ENCODE data around the gene STRN4. TPM values are rescaled to one million over a fixed set of nuclear protein-coding genes. Genes with fewer than 3 reads are reported as not detected.

STRN4 gene
- total RNA-seq, 1 donor from 2014 or later, result 115 TPM

DNA sequence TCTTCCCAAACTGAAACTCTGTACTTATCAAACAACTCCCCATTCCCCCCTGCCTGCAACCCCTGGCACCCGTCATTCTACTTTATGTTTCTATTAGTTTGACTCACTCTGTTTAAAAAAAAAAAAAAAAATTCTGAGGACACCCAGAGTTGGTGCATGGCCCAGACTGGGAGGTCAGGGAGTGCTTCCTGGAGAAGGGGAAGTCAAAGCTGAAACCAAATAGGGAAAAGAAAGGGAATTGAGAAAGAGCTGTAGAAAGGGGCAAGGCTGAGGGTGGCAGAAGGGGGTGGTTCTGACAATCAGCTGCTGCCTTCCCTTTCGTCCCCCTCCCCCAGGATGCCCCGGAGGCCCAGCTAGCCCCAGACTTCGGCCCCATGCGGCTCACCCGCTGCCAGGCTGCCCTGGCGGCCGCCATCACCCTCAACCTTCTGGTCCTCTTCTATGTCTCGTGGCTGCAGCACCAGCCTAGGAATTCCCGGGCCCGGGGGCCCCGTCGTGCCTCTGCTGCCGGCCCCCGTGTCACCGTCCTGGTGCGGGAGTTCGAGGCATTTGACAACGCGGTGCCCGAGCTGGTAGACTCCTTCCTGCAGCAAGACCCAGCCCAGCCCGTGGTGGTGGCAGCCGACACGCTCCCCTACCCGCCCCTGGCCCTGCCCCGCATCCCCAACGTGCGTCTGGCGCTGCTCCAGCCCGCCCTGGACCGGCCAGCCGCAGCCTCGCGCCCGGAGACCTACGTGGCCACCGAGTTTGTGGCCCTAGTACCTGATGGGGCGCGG is 9.0 kb upstream of the STRN4 start:
- Mint-ChIP-seq H3K27me3 (no peaks in the 10 kb centered on the region), H3K27ac (no peak overlapping the region), H3K4me1 (ENCODE audit: low read depth) (no peaks in the 10 kb centered on the region), H3K4me3 (ENCODE audit: low read depth) (no peak overlapping the region), H3K9me3 (ENCODE audit: low read depth) (no peaks in the 10 kb centered on the region), H3K36me3 (ENCODE audit: insufficient read depth) (peaks cover 11% of the 10 kb centered on the region)
- no peak for DNase-seq (ENCODE audit: low spot score, unreplicated experiment)
- TF ChIP-seq, protein P1, sequence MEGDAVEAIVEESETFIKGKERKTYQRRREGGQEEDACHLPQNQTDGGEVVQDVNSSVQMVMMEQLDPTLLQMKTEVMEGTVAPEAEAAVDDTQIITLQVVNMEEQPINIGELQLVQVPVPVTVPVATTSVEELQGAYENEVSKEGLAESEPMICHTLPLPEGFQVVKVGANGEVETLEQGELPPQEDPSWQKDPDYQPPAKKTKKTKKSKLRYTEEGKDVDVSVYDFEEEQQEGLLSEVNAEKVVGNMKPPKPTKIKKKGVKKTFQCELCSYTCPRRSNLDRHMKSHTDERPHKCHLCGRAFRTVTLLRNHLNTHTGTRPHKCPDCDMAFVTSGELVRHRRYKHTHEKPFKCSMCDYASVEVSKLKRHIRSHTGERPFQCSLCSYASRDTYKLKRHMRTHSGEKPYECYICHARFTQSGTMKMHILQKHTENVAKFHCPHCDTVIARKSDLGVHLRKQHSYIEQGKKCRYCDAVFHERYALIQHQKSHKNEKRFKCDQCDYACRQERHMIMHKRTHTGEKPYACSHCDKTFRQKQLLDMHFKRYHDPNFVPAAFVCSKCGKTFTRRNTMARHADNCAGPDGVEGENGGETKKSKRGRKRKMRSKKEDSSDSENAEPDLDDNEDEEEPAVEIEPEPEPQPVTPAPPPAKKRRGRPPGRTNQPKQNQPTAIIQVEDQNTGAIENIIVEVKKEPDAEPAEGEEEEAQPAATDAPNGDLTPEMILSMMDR (IDR thresholded peaks at IDR 0.05; ENCODE audit: unreplicated experiment), result no peak

DNA sequence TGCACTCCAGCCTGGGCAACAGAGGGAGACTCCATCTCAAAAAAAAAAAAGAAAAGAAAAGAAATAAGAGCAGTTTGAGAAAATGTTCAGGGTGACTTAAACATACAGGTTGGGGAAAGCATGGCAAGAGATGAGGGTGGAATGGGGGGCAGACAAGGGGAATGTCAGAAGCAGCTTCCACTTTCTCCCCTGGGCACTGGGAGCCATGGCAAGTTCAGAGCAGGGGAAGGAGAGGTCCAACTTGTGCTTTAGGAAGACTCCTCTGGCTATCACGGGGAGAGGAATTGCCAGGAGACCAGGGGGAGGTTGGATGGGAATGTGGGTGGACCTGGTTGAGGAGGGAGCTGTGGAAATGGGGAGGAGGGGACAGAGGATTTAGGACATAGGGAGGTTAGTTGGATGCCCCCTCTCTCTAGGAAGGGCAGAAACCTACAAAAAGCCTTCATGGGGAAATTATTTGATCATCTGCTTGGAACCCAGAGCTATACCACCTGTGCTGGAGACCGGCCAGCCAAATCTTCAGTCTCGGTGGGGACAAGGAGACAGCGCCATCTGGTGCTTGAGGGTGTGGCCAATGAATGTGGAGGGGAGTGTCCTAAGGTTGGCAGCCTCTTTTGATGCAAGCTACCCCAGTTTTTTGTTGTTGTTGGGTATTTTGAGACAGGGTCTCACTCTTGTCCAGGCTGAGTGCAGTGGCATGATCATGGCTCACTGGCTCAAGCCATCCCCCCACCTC is 7.3 kb upstream of the STRN4 start:
- H3K4me1 Mint-ChIP-seq (ENCODE audit: low read depth), result no peaks in the 10 kb centered on the region
- H3K4me3 Mint-ChIP-seq (ENCODE audit: low read depth), result no peak overlapping the region
- DNase-seq (ENCODE audit: low spot score, unreplicated experiment), result no peak
- TF ChIP-seq, protein P1 (IDR thresholded peaks at IDR 0.05; ENCODE audit: unreplicated experiment), result peak; percentile 46
- H3K27me3 Mint-ChIP-seq, result no peaks in the 10 kb centered on the region
- no peaks in the 10 kb centered on the region for H3K9me3 Mint-ChIP-seq (ENCODE audit: low read depth)
- peaks cover 15% of the 10 kb centered on the region for H3K36me3 Mint-ChIP-seq (ENCODE audit: insufficient read depth)
- no peak overlapping the region for H3K27ac Mint-ChIP-seq

DNA sequence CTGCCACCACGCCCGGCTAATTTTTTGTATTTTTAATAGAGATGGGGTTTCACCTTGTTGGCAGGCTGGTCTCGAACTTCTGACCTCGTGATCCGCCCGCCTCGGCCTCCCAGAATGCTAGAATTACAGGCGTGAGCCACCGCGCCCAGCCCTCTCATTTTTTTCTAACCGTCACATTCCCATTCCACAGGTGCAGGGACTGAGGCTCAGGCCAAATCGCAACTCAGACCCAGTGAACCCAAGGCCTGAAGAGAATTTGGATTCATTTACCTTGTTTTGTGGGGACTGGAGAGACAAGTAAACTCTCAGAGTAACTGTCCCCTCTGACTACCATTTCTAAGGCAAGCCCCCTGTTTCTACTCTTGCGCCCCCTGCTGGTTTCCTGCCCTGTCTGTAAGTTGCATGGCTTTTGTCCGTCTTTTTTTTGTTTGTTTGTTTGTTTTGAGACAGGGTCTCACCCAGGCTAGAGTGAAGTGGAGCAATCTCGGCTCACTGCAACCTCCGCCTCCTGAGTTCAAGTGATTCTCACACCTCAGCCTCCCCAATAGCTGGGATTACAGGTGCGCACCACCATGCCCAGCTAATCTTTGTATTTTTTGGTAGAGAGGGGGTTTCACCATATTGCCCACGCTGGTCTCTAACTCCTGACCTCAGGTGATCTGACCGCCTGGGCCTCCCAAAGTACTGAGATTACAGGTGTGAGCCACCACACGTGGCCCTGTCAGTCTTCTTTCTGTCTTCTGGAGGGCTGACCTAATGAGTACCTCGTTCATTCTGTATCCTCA is 2.3 kb upstream of the STRN4 start:
- DNase-seq (ENCODE audit: low spot score, unreplicated experiment), result peak; percentile 35
- TF ChIP-seq, protein P1 (IDR thresholded peaks at IDR 0.05; ENCODE audit: unreplicated experiment), result peak; percentile 67
- Mint-ChIP-seq H3K27me3 (no peaks in the 10 kb centered on the region), H3K36me3 (ENCODE audit: insufficient read depth) (peaks cover 11% of the 10 kb centered on the region), H3K27ac (no peak overlapping the region), H3K4me3 (ENCODE audit: low read depth) (peak overlapping the region; percentile 62), H3K4me1 (ENCODE audit: low read depth) (peaks cover 14% of the 10 kb centered on the region), H3K9me3 (ENCODE audit: low read depth) (no peaks in the 10 kb centered on the region)

DNA sequence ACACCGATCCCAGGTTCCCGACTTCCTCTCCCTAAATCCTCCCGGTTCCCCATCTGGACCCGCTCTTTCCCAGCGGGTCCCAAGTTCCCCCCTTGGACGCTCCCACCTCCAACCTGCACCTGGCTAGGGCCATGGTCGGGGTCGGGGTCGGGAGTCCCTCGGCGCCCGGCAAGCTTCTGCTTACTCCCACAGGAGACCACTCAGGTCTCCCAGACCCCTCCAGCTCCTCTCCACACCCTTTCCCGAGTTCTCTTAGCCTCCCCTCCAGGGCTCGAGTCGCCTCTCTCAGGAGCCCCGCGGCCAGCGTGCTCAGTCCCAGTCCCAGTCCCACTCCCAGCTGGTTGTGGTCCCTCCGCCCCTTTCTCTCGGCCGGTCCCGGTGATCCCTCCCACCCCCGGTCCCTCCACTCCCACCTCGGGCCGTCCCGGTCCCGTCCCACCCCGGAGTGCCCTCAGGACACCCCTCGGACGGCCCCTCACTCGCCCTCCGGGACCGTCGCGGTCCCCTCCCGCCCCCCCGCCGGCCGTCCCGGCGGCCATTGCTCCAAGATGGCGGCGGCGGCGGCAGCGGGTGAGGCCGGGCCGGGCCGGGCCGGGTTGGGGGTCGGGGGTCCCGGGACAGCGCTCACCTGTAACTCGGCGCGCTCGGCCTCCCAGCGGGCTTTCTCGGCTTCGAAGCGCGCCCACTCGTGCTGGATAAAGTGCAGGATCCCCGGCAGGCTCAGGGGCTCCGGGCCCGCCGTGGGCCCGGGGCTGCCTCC is 549 bp downstream of the STRN4 start, which contains the start of gene FKRP:
TSS of gene FKRP (plus strand) at position 537 of the 760 bp plus-strand sequence. CDS start 9,394 bp downstream, outside the sequence.
- H3K36me3 Mint-ChIP-seq (ENCODE audit: insufficient read depth), result peaks cover 5% of the 10 kb centered on the region
- DNase-seq (ENCODE audit: low spot score, unreplicated experiment), result no peak
- H3K27me3 Mint-ChIP-seq, result no peaks in the 10 kb centered on the region
- TF ChIP-seq, protein P1 (IDR thresholded peaks at IDR 0.05; ENCODE audit: unreplicated experiment), result no peak
- no peaks in the 10 kb centered on the region for H3K9me3 Mint-ChIP-seq (ENCODE audit: low read depth)
- H3K4me3 Mint-ChIP-seq (ENCODE audit: low read depth), result peak within 1 kb of the TSS; percentile 97
- H3K27ac Mint-ChIP-seq, result peak within 1 kb of the TSS; percentile 96
- H3K4me1 Mint-ChIP-seq (ENCODE audit: low read depth), result peaks cover 14% of the 10 kb centered on the region
